Nephron (organoid): ENCODE data around the gene RGS9BP.
"Not testable (repeated sequence)": the region's sequence is repeated elsewhere in the genome, so short reads cannot be mapped to it uniquely, and the experiment has no call there.

Source experiments
- H3K27ac Mint-ChIP-seq, 3 experiments: 2 replicates each; pipeline ENCODE4 v1.8.0; 2020; ENCODE audit warnings: mixed read lengths in 3 of 3, mild to moderate bottlenecking in 2 of 3, moderate library complexity in 1 of 3
- H3K27me3 Mint-ChIP-seq: 2 replicates; pipeline ENCODE4 v1.8.0; 2021; ENCODE audit warnings: low read depth, mild to moderate bottlenecking, moderate library complexity, mixed read lengths
- H3K36me3 Mint-ChIP-seq: 2 replicates; pipeline ENCODE4 v1.8.0; 2020; ENCODE audit warnings: low read depth, mixed read lengths
- H3K4me1 Mint-ChIP-seq: 2 replicates; pipeline ENCODE4 v1.8.0; 2020; ENCODE audit warnings: mixed read lengths
- H3K4me3 Mint-ChIP-seq, 3 experiments: 2 replicates each; pipeline ENCODE4 v1.8.0; 2020; ENCODE audit warnings: mild to moderate bottlenecking in 3 of 3, mixed read lengths in 3 of 3, moderate library complexity in 2 of 3
- H3K9me3 Mint-ChIP-seq: 2 replicates; pipeline ENCODE4 v1.8.0; 2020; ENCODE audit warnings: mixed read lengths
- TF ChIP-seq, protein P1 (sequence below), 3 experiments: fragments of 200-600 bp; sonication (generic); IDR thresholded peaks; one replicate each; pipeline ENCODE4 v1.5.0; 2021; ENCODE audit warnings: antibody characterized with exemption in 3 of 3; ENCODE audit not compliant: unreplicated experiment in 3 of 3

Gene RGS9BP

DNA sequence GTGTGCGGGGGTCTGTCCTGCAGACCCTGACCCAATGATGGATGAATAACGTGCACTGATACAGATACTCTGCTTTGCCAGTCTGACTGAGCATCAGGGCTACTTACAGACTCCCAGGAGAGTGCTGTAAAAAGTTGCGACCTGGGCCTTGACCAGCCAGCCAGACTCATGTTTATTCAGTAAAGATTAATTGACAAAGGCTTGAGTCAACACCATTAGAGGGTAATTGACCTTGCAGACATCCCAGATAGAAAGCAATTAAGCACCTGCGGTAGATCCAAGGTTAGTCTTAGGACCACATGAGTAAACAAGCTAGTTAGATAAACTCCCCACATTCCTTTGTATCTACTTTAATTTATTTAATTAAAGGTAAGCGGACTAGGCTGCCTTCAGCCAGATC, 26.4 kb downstream of the RGS9BP start:
- Mint-ChIP-seq H3K4me1 (no peaks in the 10 kb centered on the region), H3K27me3 (no peaks in the 10 kb centered on the region), H3K36me3 (peaks cover 93% of the 10 kb centered on the region), H3K4me3 (no peak overlapping the region), H3K27ac (no peak overlapping the region), H3K9me3 (peaks cover 58% of the 10 kb centered on the region)
- TF ChIP-seq, protein P1, sequence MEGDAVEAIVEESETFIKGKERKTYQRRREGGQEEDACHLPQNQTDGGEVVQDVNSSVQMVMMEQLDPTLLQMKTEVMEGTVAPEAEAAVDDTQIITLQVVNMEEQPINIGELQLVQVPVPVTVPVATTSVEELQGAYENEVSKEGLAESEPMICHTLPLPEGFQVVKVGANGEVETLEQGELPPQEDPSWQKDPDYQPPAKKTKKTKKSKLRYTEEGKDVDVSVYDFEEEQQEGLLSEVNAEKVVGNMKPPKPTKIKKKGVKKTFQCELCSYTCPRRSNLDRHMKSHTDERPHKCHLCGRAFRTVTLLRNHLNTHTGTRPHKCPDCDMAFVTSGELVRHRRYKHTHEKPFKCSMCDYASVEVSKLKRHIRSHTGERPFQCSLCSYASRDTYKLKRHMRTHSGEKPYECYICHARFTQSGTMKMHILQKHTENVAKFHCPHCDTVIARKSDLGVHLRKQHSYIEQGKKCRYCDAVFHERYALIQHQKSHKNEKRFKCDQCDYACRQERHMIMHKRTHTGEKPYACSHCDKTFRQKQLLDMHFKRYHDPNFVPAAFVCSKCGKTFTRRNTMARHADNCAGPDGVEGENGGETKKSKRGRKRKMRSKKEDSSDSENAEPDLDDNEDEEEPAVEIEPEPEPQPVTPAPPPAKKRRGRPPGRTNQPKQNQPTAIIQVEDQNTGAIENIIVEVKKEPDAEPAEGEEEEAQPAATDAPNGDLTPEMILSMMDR (IDR thresholded peaks at IDR 0.05; ENCODE audit: unreplicated experiment in 3 of 3), result no peak

DNA sequence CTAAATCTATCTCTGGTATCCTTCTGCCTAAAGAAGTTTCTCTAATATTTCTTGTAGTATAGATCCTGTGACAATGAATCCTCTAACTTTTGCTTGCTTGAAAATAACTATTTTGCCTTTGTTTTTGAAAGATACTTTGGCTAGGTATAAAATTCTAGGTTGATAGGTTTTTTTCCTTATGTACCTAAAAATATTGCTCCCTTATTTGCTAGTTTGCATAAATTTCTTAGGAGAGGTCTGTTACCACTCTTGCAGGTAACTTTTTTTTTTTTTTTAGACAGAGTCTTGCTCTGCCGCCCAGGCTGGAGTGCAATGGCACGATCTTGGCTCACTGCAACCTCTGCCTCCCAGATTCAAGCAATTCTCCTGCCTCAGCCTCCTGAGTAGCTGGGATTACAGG, 28.4 kb downstream of the RGS9BP start:
- not testable (repeated sequence) for H3K4me3 Mint-ChIP-seq

DNA sequence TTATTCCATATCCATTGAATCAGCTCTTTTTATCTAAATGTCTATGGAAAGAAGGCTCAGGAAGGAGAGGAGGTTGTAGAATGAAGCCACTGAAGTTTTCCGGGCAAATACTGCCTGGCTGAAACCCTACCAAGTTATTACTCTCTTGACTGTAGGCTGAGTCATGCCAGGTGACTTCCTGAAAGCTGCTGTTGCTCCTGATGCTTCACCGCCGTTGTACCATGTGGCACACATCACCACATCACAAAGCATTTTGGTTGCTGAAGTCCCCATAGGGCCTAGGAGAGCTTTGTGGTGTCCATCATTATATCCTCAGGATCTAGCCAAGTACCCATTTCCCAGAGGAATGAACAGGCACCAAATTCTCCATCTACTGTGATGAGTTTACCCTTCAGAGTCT, 32.8 kb downstream of the RGS9BP start:
- H3K36me3 Mint-ChIP-seq, result peaks cover 61% of the 10 kb centered on the region
- TF ChIP-seq, protein P1 (IDR thresholded peaks at IDR 0.05; ENCODE audit: unreplicated experiment in 3 of 3), result no peak
- H3K27me3 Mint-ChIP-seq, result no peaks in the 10 kb centered on the region
- H3K4me3 Mint-ChIP-seq, result no peak overlapping the region
- H3K27ac Mint-ChIP-seq, result no peak overlapping the region
- peaks cover 32% of the 10 kb centered on the region for H3K9me3 Mint-ChIP-seq
- no peaks in the 10 kb centered on the region for H3K4me1 Mint-ChIP-seq

More for the DNA sequence above, 28.4 kb downstream of the RGS9BP start:
- Mint-ChIP-seq H3K9me3 (peaks cover 52% of the 10 kb centered on the region), H3K36me3 (peaks cover 84% of the 10 kb centered on the region)
- H3K27me3 Mint-ChIP-seq, H3K27ac Mint-ChIP-seq, H3K4me1 Mint-ChIP-seq: not testable (repeated sequence)

DNA sequence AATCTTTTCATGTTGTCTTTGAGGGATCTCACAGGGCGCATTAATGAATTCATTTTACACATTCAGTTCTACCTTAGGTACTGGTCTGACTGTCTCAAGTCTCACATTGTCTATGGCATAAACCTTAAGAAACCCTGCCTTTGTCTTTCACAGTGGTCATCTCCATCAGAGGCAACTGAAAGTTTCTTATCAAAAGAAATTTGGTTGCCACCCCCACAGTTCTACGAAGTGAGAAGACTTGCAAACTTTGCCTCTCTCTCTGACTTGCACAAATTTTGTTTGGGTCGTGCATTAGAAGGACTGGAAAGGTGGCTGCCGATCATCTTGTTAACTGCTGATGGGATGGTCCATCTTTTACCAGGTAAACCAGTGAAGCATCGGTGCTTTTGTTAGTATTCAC, 33.4 kb downstream of the RGS9BP start:
- no peak overlapping the region for H3K27ac Mint-ChIP-seq
- no peak overlapping the region for H3K4me3 Mint-ChIP-seq
- H3K27me3 Mint-ChIP-seq, result no peaks in the 10 kb centered on the region
- H3K4me1 Mint-ChIP-seq, result no peaks in the 10 kb centered on the region
- H3K36me3 Mint-ChIP-seq, result peaks cover 62% of the 10 kb centered on the region
- peaks cover 28% of the 10 kb centered on the region for H3K9me3 Mint-ChIP-seq
- TF ChIP-seq, protein P1 (IDR thresholded peaks at IDR 0.05; ENCODE audit: unreplicated experiment in 3 of 3), result no peak

DNA sequence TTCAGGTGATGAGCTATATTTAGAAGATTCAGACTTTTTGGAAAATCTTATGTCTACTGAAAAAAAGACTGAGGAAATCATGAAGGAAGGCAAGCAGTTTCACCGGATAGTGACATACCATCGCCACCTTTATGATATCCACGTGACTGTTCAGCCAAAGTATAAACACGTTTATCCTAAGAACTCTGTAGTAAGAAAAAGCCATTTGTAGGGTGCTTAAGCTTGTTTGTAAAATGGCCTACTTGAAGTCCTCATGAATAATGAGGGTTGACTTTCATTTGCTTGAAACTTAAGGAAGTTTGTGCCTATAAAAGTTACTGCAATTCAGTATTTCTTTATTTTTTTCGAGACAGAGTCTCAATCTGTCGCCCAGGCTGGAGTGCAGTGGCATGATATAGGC, 36.1 kb downstream of the RGS9BP start:
- Mint-ChIP-seq H3K27me3 (no peaks in the 10 kb centered on the region), H3K27ac (no peak overlapping the region), H3K9me3 (peaks cover 13% of the 10 kb centered on the region), H3K4me1 (no peaks in the 10 kb centered on the region), H3K36me3 (peaks cover 49% of the 10 kb centered on the region), H3K4me3 (no peak overlapping the region)
- TF ChIP-seq, protein P1 (IDR thresholded peaks at IDR 0.05; ENCODE audit: unreplicated experiment in 3 of 3), result no peak

DNA sequence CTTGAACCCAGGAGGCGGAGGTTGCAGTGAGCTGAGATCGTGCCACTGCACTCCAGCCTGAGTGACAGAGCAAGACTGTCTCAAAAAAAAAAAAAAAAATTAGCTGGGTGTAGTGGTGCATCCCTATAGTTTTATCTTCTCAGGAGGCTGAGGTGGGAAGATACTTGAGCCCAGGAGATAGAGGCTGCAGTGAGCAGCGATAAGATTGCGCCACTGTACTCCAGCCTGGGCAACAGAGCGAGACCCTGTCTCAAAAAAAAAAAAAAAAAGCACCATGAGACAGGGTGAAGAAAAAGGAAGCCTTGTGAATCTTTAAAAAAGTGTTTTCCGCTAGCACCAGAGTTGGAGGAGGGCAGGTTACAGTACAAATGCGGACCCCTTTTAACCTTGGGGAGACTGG, 40.6 kb downstream of the RGS9BP start:
- not testable (repeated sequence) for H3K4me3 Mint-ChIP-seq, H3K9me3 Mint-ChIP-seq, H3K4me1 Mint-ChIP-seq, H3K27me3 Mint-ChIP-seq, H3K27ac Mint-ChIP-seq
- H3K36me3 Mint-ChIP-seq, result peaks cover 34% of the 10 kb centered on the region

DNA sequence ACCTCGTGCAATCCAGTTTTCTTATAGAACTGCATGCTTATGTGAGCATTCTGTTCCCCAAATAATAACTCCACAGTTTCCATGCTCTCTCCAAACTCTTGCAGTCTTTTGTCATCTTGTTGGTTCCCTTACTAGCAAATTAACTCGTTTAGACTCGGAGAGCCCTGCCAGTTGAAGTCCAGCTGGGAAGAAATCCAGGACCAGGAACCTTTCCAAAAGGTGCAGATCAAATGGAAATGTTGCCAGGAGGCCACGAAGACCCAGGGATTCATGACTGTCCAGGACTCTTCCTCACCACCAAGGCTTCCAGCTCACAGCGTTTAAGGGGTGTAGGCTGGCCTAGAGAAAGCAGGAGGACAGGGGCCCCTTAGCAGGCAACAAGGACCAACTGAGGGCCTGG, 41.8 kb downstream of the RGS9BP start:
- Mint-ChIP-seq H3K4me3 (no peak overlapping the region), H3K36me3 (peaks cover 32% of the 10 kb centered on the region), H3K9me3 (peaks cover 2% of the 10 kb centered on the region), H3K4me1 (no peaks in the 10 kb centered on the region), H3K27me3 (no peaks in the 10 kb centered on the region), H3K27ac (no peak overlapping the region)
- TF ChIP-seq, protein P1 (IDR thresholded peaks at IDR 0.05; ENCODE audit: unreplicated experiment in 3 of 3), result no peak
